Stomach (tissue), 4 donors: ENCODE measurements around the gene UCHL3.

Experiments used
- EP300 ChIP-seq: sonication (generic); formaldehyde crosslinking; IDR thresholded peaks from one replicate; pipeline ENCODE4 v1.6.1; 2017; ENCODE audit warnings: antibody characterized with exemption
- POLR2A ChIP-seq, 4 donors: fragments of 450-650 bp; IDR thresholded peaks; one replicate each; pipeline ENCODE4 v1.6.1; 2016; ENCODE audit warnings: antibody characterized with exemption in 4 of 4, control low read depth in 2 of 4, mild to moderate bottlenecking in 1 of 4, moderate library complexity in 1 of 4
- POLR2AphosphoS5 ChIP-seq, 3 donors: sonication (generic); formaldehyde crosslinking; IDR thresholded peaks; one replicate each; pipeline ENCODE4 v1.6.1; 2016; ENCODE audit warnings: antibody characterized with exemption in 3 of 3
- TF ChIP-seq, protein P1 (sequence below), 7 experiments: fragments of 450-650 bp in 4 of 7; fragments of 200-600 bp in 3 of 7; sonication (generic) in 3 of 7; IDR thresholded peaks; one replicate each; pipeline ENCODE4 v1.5.1; 2016 to 2019; ENCODE audit warnings: antibody characterized with exemption in 7 of 7, control low read depth in 2 of 7, mild to moderate bottlenecking in 1 of 7

DNA sequence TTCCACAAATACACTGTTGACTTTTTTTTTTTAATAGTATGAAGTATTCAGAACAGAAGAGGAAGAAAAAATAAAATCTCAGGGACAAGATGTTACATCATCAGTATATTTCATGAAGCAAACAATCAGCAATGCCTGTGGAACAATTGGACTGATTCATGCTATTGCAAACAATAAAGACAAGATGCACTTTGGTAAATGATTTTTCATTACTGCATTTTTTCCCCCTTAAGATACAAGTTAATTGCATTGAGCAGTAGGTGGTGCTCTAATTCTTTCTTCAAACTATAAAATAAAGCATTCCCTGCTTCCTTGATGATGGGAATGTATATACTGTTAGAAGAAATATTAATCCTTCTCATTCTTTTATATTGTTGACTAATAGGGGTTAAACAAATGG is 17.1 kb downstream of the UCHL3 start:
- TF ChIP-seq POLR2AphosphoS5 (IDR thresholded peaks at IDR 0.05) (no peak), POLR2A (IDR thresholded peaks at IDR 0.05) (no peak), EP300 (no peak)
- TF ChIP-seq, protein P1, sequence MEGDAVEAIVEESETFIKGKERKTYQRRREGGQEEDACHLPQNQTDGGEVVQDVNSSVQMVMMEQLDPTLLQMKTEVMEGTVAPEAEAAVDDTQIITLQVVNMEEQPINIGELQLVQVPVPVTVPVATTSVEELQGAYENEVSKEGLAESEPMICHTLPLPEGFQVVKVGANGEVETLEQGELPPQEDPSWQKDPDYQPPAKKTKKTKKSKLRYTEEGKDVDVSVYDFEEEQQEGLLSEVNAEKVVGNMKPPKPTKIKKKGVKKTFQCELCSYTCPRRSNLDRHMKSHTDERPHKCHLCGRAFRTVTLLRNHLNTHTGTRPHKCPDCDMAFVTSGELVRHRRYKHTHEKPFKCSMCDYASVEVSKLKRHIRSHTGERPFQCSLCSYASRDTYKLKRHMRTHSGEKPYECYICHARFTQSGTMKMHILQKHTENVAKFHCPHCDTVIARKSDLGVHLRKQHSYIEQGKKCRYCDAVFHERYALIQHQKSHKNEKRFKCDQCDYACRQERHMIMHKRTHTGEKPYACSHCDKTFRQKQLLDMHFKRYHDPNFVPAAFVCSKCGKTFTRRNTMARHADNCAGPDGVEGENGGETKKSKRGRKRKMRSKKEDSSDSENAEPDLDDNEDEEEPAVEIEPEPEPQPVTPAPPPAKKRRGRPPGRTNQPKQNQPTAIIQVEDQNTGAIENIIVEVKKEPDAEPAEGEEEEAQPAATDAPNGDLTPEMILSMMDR (IDR thresholded peaks at IDR 0.05): peak in 1 of 7 experiments; percentile 10
